Measurements from ENCODE around the gene FAM13C. TPM values are rescaled to one million over a fixed set of nuclear protein-coding genes. Genes with fewer than 3 reads are reported as not detected.

FAM13C gene
- total RNA-seq, 2 donors from 2014 or later = 56.7 to 66.7 TPM

GRCh38 chr10:59214160-59214559 is 148.2 kb downstream of the FAM13C start:
- TF ChIP-seq POLR2AphosphoS5 (IDR thresholded peaks at IDR 0.05) (no peak), CTCF (IDR thresholded peaks at IDR 0.05) (no peak), POLR2A (IDR thresholded peaks at IDR 0.05) (no peak)
- H3K9me3 ChIP-seq = no peaks in the 10 kb centered on the region
- H3K4me3 ChIP-seq = no peak overlapping the region
- no peaks in the 10 kb centered on the region for H3K27me3 ChIP-seq (replicated peaks; ENCODE audit: insufficient read depth)
- intact Hi-C loops (cut with DNase I) = no loop called here
- no peaks in the 10 kb centered on the region for H3K36me3 ChIP-seq
- WGBS = 96% methylated on average over 1 of the region's 1 CpG
- H3K4me1 ChIP-seq (replicated peaks) = no peaks in the 10 kb centered on the region
- DNase-seq (ENCODE audit: low spot score) = no peak
- no peak overlapping the region for H3K27ac ChIP-seq

GRCh38 chr10:59212301-59212798 is 150.0 kb downstream of the FAM13C start:
- Histone ChIP-seq H3K27me3 (replicated peaks; ENCODE audit: insufficient read depth) (no peaks in the 10 kb centered on the region), H3K4me1 (replicated peaks) (no peaks in the 10 kb centered on the region), H3K27ac (no peak overlapping the region), H3K4me3 (no peak overlapping the region), H3K36me3 (no peaks in the 10 kb centered on the region), H3K9me3 (no peaks in the 10 kb centered on the region)
- 87% methylated on average over 2 of the region's 2 CpGs for WGBS
- no peak for TF ChIP-seq POLR2A (IDR thresholded peaks at IDR 0.05)
- no peak for TF ChIP-seq POLR2AphosphoS5 (IDR thresholded peaks at IDR 0.05)
- no peak for TF ChIP-seq CTCF (IDR thresholded peaks at IDR 0.05)
- DNase-seq (ENCODE audit: low spot score) = no peak
- intact Hi-C loops (cut with DNase I) = no loop called here

- H3K27ac ChIP-seq = no peak overlapping the region
- WGBS = 54% methylated on average over 5 of the region's 5 CpGs
- H3K4me3 ChIP-seq = no peak overlapping the region
- TF ChIP-seq POLR2A (IDR thresholded peaks at IDR 0.05) (no peak), POLR2AphosphoS5 (IDR thresholded peaks at IDR 0.05) (no peak), CTCF (IDR thresholded peaks at IDR 0.05) (no peak)
- intact Hi-C loops (cut with DNase I) = no loop called here
- no peaks in the 10 kb centered on the region for H3K27me3 ChIP-seq (replicated peaks; ENCODE audit: insufficient read depth)
- no peaks in the 10 kb centered on the region for H3K9me3 ChIP-seq
- no peaks in the 10 kb centered on the region for H3K36me3 ChIP-seq
- no peak for DNase-seq (ENCODE audit: low spot score)
- no peaks in the 10 kb centered on the region for H3K4me1 ChIP-seq (replicated peaks)
Observed at GRCh38 chr10:59206204-59206720, 156.1 kb downstream of the FAM13C start.

Other genes starting within 250 kb of the FAM13C start
- gene PHYHIPL, start 185.9 kb downstream of the FAM13C start, total RNA-seq = 10 to 100 TPM in 1 of 2 donors, 1 to 10 TPM in 1; 7.0 to 32.1 TPM

All from prostate gland (tissue), 2 donors.